ENCODE data around the gene ACSF3.

The ACSF3 gene

GRCh38 chr16:89200850-89201411 lies 107.3 kb downstream of the ACSF3 start:
- TF ChIP-seq CTCF (IDR thresholded peaks at IDR 0.05): no peak

GRCh38 chr16:89201439-89202377 lies 108.1 kb downstream of the ACSF3 start:
- TF ChIP-seq CTCF (IDR thresholded peaks at IDR 0.05): no peak

GRCh38 chr16:89202422-89203215 lies 109.0 kb downstream of the ACSF3 start:
- no peak for TF ChIP-seq CTCF (IDR thresholded peaks at IDR 0.05)

All from LNCAP (cell line).